PC-9 (cell line): ENCODE measurements around the gene OXT. TPM values are rescaled to one million over a fixed set of nuclear protein-coding genes. Genes with fewer than 3 reads are reported as not detected.

ENCODE experiments used
- BruUV-seq: library from RNA; stranded (reverse); fragments of 400-500 nt; replicated peaks from 2 replicates; lab custom pipeline; 2021; lab: Mats Ljungman, UMichigan
- CTCF ChIA-PET: fragments of 300-600 bp; sonication (Branson Sonifier 250); formaldehyde crosslinking; loops from one replicate; lab custom pipeline; 2022; ENCODE audit warnings: antibody characterized with exemption; lab: Charles Lee
- POLR2A ChIA-PET: fragments of 300-600 bp; sonication (Branson Sonifier 250); formaldehyde crosslinking; loops from one replicate; lab custom pipeline; 2022; ENCODE audit warnings: antibody characterized with exemption; ENCODE audit not compliant: unreplicated experiment; lab: Charles Lee
- DNase-seq, 2 experiments: peaks; one replicate each; pipeline versions ENCODE4 v3.0.0 to v3.0.0-alpha.2; 2015 to 2022; ENCODE audit warnings: mixed read lengths in 1 of 2
- H2AFZ ChIP-seq: fragments of 200-600 bp; sonication (generic); 2 replicates; pipeline ENCODE4 v1.8.1; 2017; ENCODE audit warnings: antibody characterized with exemption
- H3F3A ChIP-seq: fragments of 200-600 bp; sonication (generic); 2 replicates; pipeline ENCODE4 v1.8.1; 2017; ENCODE audit warnings: antibody characterized with exemption, mild to moderate bottlenecking, low read depth; ENCODE audit not compliant: insufficient read depth
- H3K27ac ChIP-seq: fragments of 200-600 bp; sonication (generic); 2 replicates; pipeline ENCODE4 v1.6.1; 2016; ENCODE audit warnings: mixed run types
- H3K27me3 ChIP-seq: fragments of 200-600 bp; sonication (generic); 2 replicates; pipeline ENCODE4 v1.6.1; 2016; ENCODE audit warnings: low read depth, mixed run types; ENCODE audit not compliant: insufficient read depth
- H3K36me3 ChIP-seq: fragments of 200-600 bp; sonication (generic); 2 replicates; pipeline ENCODE4 v1.6.1; 2016; ENCODE audit warnings: low read depth, mixed run types
- H3K4me1 ChIP-seq: fragments of 200-600 bp; sonication (generic); replicated peaks from 2 replicates; pipeline ENCODE4 v1.6.1; 2016; ENCODE audit warnings: mixed run types; ENCODE audit not compliant: insufficient read depth
- H3K4me2 ChIP-seq: fragments of 200-600 bp; sonication (generic); 2 replicates; pipeline ENCODE4 v1.6.1; 2017; ENCODE audit warnings: mixed run types
- H3K4me3 ChIP-seq: fragments of 200-600 bp; sonication (generic); 2 replicates; pipeline ENCODE4 v1.6.1; 2016; ENCODE audit warnings: mixed run types
- H3K79me2 ChIP-seq: fragments of 200-600 bp; sonication (generic); 2 replicates; pipeline ENCODE4 v1.6.1; 2017; ENCODE audit warnings: low read depth, mixed run types
- H3K9me2 ChIP-seq: fragments of 200-600 bp; sonication (generic); 2 replicates; pipeline ENCODE4 v1.8.1; 2017; ENCODE audit warnings: mild to moderate bottlenecking; ENCODE audit not compliant: insufficient read depth
- H3K9me3 ChIP-seq: fragments of 200-600 bp; sonication (generic); 2 replicates; pipeline ENCODE4 v1.8.1; 2016; ENCODE audit warnings: low read depth; ENCODE audit not compliant: insufficient read depth
- H4K20me1 ChIP-seq: fragments of 200-600 bp; sonication (generic); 2 replicates; pipeline ENCODE4 v1.8.1; 2017; ENCODE audit not compliant: insufficient read depth
- CTCF ChIP-seq: fragments of 200-600 bp; sonication (generic); conservative IDR thresholded peaks from 2 replicates; pipeline ENCODE4 v1.6.1; 2017; ENCODE audit warnings: mixed run types, antibody characterized with exemption, mild to moderate bottlenecking, moderate library complexity
- EZH2 ChIP-seq: fragments of 200-600 bp; sonication (generic); IDR thresholded peaks from 2 replicates; pipeline ENCODE4 v1.8.0; 2017; ENCODE audit warnings: antibody characterized with exemption, low read depth
- intact Hi-C: fragments of 100-400 bp; cut with micrococcal nuclease; formaldehyde crosslinking; loops from one replicate; pipeline ENCODE4 v1.10.0; 2022; ENCODE audit not compliant: unreplicated experiment
- total RNA-seq: library from RNA; stranded (reverse); gene quantifications from 2 replicates; pipeline ENCODE4 v1.2.3, GENCODE V29; 2021

OXT gene
- total RNA-seq, 1 experiment from 2014 or later = not detected

- ChIA-PET POLR2A (no interaction called here), CTCF (no interaction called here)
- no peak overlapping the region for H3K27ac ChIP-seq
- no peaks in the 10 kb centered on the region for H4K20me1 ChIP-seq
- H3K79me2 ChIP-seq = no peaks in the 10 kb centered on the region
- DNase-seq = no peak
- no peaks in the 10 kb centered on the region for H3K4me1 ChIP-seq
- intact Hi-C loops = no loop called here
- no peaks in the 10 kb centered on the region for H3K27me3 ChIP-seq
- H3F3A ChIP-seq = no peaks in the 10 kb centered on the region
- H3K4me2 ChIP-seq = no peak overlapping the region
- BruUV-seq = no TSS peak
- no peaks in the 10 kb centered on the region for H3K9me3 ChIP-seq
- H2AFZ ChIP-seq = no peak overlapping the region
- H3K9me2 ChIP-seq = no peaks in the 10 kb centered on the region
- H3K4me3 ChIP-seq = no peak overlapping the region
- TF ChIP-seq CTCF (no peak), EZH2 (no peak)
- no peaks in the 10 kb centered on the region; the same call in 1 of the 2 replicates for H3K36me3 ChIP-seq
Observed at GRCh38 chr20:3027987-3028386, 43.4 kb upstream of the OXT start.

GRCh38 chr20:3031524-3032147, 39.8 kb upstream of the OXT start:
- Histone ChIP-seq H4K20me1 (no peaks in the 10 kb centered on the region), H3K79me2 (no peaks in the 10 kb centered on the region), H3K4me2 (no peak overlapping the region), H3K9me3 (no peaks in the 10 kb centered on the region), H3K4me1 (no peaks in the 10 kb centered on the region), H3K27ac (no peak overlapping the region), H3K36me3 (no peaks in the 10 kb centered on the region; the same call in 1 of the 2 replicates), H3K9me2 (no peaks in the 10 kb centered on the region), H2AFZ (no peak overlapping the region), H3K4me3 (no peak overlapping the region), H3K27me3 (no peaks in the 10 kb centered on the region), H3F3A (no peaks in the 10 kb centered on the region)
- ChIA-PET CTCF (no interaction called here), POLR2A (no interaction called here)
- DNase-seq = no peak
- intact Hi-C loops = no loop called here
- no TSS peak for BruUV-seq
- TF ChIP-seq EZH2 = no peak
- no peak for TF ChIP-seq CTCF

- TF ChIP-seq EZH2 (no peak), CTCF (no peak)
- ChIA-PET POLR2A (no interaction called here), CTCF (no interaction called here)
- Histone ChIP-seq H3K4me1 (no peaks in the 10 kb centered on the region), H3K4me2 (no peak overlapping the region), H3F3A (no peaks in the 10 kb centered on the region), H4K20me1 (no peaks in the 10 kb centered on the region), H2AFZ (no peak overlapping the region), H3K79me2 (no peaks in the 10 kb centered on the region), H3K9me2 (no peaks in the 10 kb centered on the region), H3K27me3 (no peaks in the 10 kb centered on the region), H3K36me3 (no peaks in the 10 kb centered on the region; the same call in 1 of the 2 replicates), H3K4me3 (no peak overlapping the region), H3K27ac (no peak overlapping the region), H3K9me3 (no peaks in the 10 kb centered on the region)
- no TSS peak for BruUV-seq
- DNase-seq = no peak
- intact Hi-C loops = no loop called here
Observed at GRCh38 chr20:3032624-3033023, 38.8 kb upstream of the OXT start.
